Thyroid gland (tissue), 4 donors: ENCODE data around the gene NIM1K. TPM values are rescaled to one million over a fixed set of nuclear protein-coding genes. Genes with fewer than 3 reads are reported as not detected.
"Not testable (repeated sequence)": the region's sequence is repeated elsewhere in the genome, so short reads cannot be mapped to it uniquely, and the experiment has no call there.

Experiments
- DNase-seq, 2 donors: peaks; one replicate each; pipeline ENCODE4 v3.0.0-alpha.2; 2019
- H3K27ac ChIP-seq, 3 donors: fragments of 200-600 bp; sonication (generic); 1 replicate in 2 of 3; 2 replicates in 1 of 3; pipeline ENCODE4 v1.5.1; 2016 to 2019; ENCODE audit warnings: mild to moderate bottlenecking in 1 of 3, moderate library complexity in 1 of 3
- H3K27me3 ChIP-seq: fragments of 200-600 bp; sonication (generic); one replicate; pipeline ENCODE4 v1.5.1; 2019
- H3K36me3 ChIP-seq, 2 donors: fragments of 200-600 bp; sonication (generic); one replicate each; pipeline ENCODE4 v1.5.1; 2016 to 2019
- H3K4me1 ChIP-seq, 2 donors: fragments of 200-600 bp; sonication (generic); one replicate each; pipeline ENCODE4 v1.5.1; 2017 to 2019
- H3K4me3 ChIP-seq, 3 donors: fragments of 200-600 bp; sonication (generic); replicated peaks in 1 of 3; 1 replicate in 2 of 3; 2 replicates in 1 of 3; pipeline ENCODE4 v1.5.1; 2016; ENCODE audit warnings: mild to moderate bottlenecking in 1 of 3
- H3K9me3 ChIP-seq: fragments of 200-600 bp; sonication (generic); one replicate; pipeline ENCODE4 v1.5.1; 2017
- CTCF ChIP-seq, 6 experiments: fragments of 200-600 bp in 3 of 6; fragments of 450-650 bp in 3 of 6; sonication (generic) in 3 of 6; IDR thresholded peaks; one replicate each; pipeline ENCODE4 v1.5.1; 2016 to 2019; ENCODE audit warnings: antibody characterized with exemption in 6 of 6, mild to moderate bottlenecking in 2 of 6, inconsistent platforms in 1 of 6, moderate library complexity in 1 of 6
- POLR2A ChIP-seq, 2 donors: fragments of 450-650 bp; IDR thresholded peaks; one replicate each; pipeline ENCODE4 v1.6.1; 2017; ENCODE audit warnings: antibody characterized with exemption in 2 of 2, mild to moderate bottlenecking in 2 of 2, moderate library complexity in 1 of 2
- WGBS, 2 donors: methylation state at CpG; one replicate each; pipeline ENCODE4 v1.1.5; 2017; 5-methylcytosine and 5-hydroxymethylcytosine counted together
- intact Hi-C: fragments of 100-400 bp; cut with DNase I; formaldehyde crosslinking; loops from one replicate; pipeline ENCODE4 v1.15.1; 2023
- total RNA-seq, 4 donors: library from RNA; depleted of rRNA; stranded (reverse); fragments of >200 nt; gene quantifications; one replicate each; pipeline ENCODE4 v1.2.3, GENCODE V29; 2016

The NIM1K gene
- total RNA-seq, 4 donors from 2014 or later, result 0.40 to 2.1 (median 0.58) TPM

DNA sequence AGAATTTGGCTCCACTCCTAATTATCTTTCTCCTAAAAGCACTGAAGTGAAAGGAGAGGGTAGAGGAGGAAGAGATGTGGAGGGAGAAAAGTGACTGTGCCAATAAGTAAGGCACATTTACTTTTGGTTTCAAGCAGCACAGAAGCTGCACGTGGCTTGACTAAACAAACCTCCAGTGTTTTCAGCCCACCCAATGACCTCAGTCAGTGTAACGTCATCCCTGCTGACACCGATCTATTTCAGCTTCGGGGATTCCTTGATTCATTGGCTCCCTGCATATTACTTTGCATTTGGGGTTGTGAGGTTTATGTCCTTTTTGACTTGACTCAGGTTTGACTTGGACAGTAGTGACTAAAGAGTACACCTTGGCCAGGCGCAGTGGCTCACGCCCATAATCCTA lies 35.6 kb upstream of the NIM1K start:
- no peak overlapping the region for H3K4me3 ChIP-seq
- H3K27me3 ChIP-seq, result no peaks in the 10 kb centered on the region
- intact Hi-C loops, result no loop called here
- no peak overlapping the region for H3K27ac ChIP-seq
- peaks cover 0 to 5% of the 10 kb centered on the region in 2 donors for H3K4me1 ChIP-seq
- peaks cover 0 to 3% of the 10 kb centered on the region in 2 donors for H3K36me3 ChIP-seq
- TF ChIP-seq CTCF (IDR thresholded peaks at IDR 0.05) (no peak), POLR2A (IDR thresholded peaks at IDR 0.05) (no peak)
- WGBS, 2 donors, result 64 to 70% methylated on average over 6 of the region's 6 CpGs
- no peaks in the 10 kb centered on the region for H3K9me3 ChIP-seq
- peak; percentile 11 to 15 for DNase-seq

DNA sequence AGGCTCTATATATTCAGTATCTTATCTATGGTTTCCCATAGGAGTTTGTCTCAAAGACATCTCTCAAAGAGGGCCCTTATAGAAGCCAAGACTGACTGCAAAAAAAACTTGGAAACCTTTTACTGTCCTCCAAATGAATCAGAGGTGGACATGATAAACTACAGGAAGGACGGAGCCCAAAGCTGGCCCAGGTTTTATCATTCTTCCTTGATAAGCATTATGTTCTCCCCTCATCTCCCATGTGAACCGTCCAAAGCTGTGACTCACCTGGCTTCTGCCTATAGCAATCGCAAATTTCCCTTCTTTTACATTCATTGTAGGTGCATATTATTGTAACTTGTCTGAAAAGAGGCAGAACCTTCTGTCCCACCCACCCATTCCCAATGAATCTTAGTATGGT lies 35.0 kb upstream of the NIM1K start:
- no peak for DNase-seq
- H3K27me3 ChIP-seq, result no peaks in the 10 kb centered on the region
- peaks cover 0 to 7% of the 10 kb centered on the region in 2 donors for H3K36me3 ChIP-seq
- WGBS, 2 donors, result 95 to 96% methylated on average over 3 of the region's 3 CpGs
- H3K27ac ChIP-seq, result no peak overlapping the region
- TF ChIP-seq CTCF (IDR thresholded peaks at IDR 0.05), result no peak
- no peak for TF ChIP-seq POLR2A (IDR thresholded peaks at IDR 0.05)
- intact Hi-C loops, result no loop called here
- H3K4me3 ChIP-seq, result no peak overlapping the region
- peaks cover 0 to 5% of the 10 kb centered on the region in 2 donors for H3K4me1 ChIP-seq
- no peaks in the 10 kb centered on the region for H3K9me3 ChIP-seq

GRCh38 chr5:43161244-43161643 lies 30.8 kb upstream of the NIM1K start:
- Histone ChIP-seq H3K4me3 (no peak overlapping the region), H3K27ac (no peak overlapping the region), H3K9me3 (no peaks in the 10 kb centered on the region), H3K27me3 (no peaks in the 10 kb centered on the region), H3K36me3 (peaks cover 7% of the 10 kb centered on the region in 2 donors), H3K4me1 (peaks cover 0 to 3% of the 10 kb centered on the region in 2 donors)
- TF ChIP-seq POLR2A (IDR thresholded peaks at IDR 0.05) (no peak), CTCF (IDR thresholded peaks at IDR 0.05) (no peak)
- intact Hi-C loops, result no loop called here
- DNase-seq, result no peak
- WGBS, 2 donors, result 88 to 93% methylated on average over 5 of the region's 5 CpGs

- H3K27me3 ChIP-seq, intact Hi-C loops: not testable (repeated sequence)
These were observed 27.2 kb upstream of the NIM1K start for GRCh38 chr5:43164801-43165200.

GRCh38 chr5:43165323-43165722 lies 26.7 kb upstream of the NIM1K start:
- no peaks in the 10 kb centered on the region for H3K27me3 ChIP-seq
- intact Hi-C loops, result no loop called here
- no peak overlapping the region for H3K4me3 ChIP-seq
- DNase-seq, result no peak
- H3K36me3 ChIP-seq, result peaks cover 7% of the 10 kb centered on the region in 2 donors
- no peaks in the 10 kb centered on the region for H3K4me1 ChIP-seq
- 88 to 94% methylated on average over 1 of the region's 1 CpG for WGBS, 2 donors
- TF ChIP-seq POLR2A (IDR thresholded peaks at IDR 0.05) (no peak), CTCF (IDR thresholded peaks at IDR 0.05) (no peak)
- H3K27ac ChIP-seq, result no peak overlapping the region
- H3K9me3 ChIP-seq, result no peaks in the 10 kb centered on the region

More at GRCh38 chr5:43164801-43165200, 27.2 kb upstream of the NIM1K start:
- H3K27ac ChIP-seq, H3K4me1 ChIP-seq, H3K36me3 ChIP-seq, H3K4me3 ChIP-seq, H3K9me3 ChIP-seq, DNase-seq: not testable (repeated sequence)
- WGBS, 2 donors, result 87 to 97% methylated on average over 5 of the region's 5 CpGs

DNA sequence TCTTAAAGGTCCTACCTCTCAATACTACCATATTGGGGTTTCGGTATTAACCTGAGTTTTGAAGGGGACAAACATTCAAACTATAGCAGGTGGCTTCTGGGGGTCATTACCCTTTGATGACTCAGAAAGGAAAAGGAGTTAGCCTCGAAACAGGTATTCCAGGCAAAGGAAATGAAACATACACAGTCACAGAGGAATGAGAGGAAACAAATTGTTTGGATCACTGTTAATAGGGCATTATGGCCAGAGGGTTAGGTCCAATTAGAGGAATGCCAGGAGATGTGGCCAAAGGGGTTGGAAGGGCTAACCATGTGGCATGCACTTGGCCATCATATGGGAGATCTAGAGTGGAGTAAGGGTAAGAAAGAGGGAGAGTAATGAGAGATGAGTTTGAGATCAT lies 23.9 kb upstream of the NIM1K start:
- intact Hi-C loops, result no loop called here
- no peak for DNase-seq
- 88 to 97% methylated on average over 2 of the region's 2 CpGs for WGBS, 2 donors
- H3K36me3 ChIP-seq, result peaks cover 0 to 6% of the 10 kb centered on the region in 2 donors
- H3K27ac ChIP-seq, result no peak overlapping the region
- TF ChIP-seq POLR2A (IDR thresholded peaks at IDR 0.05), result no peak
- TF ChIP-seq CTCF (IDR thresholded peaks at IDR 0.05), result no peak
- no peak overlapping the region for H3K4me3 ChIP-seq
- H3K9me3 ChIP-seq, result no peaks in the 10 kb centered on the region
- no peaks in the 10 kb centered on the region for H3K4me1 ChIP-seq
- no peaks in the 10 kb centered on the region for H3K27me3 ChIP-seq
